Activated naive CD8-positive, alpha-beta T cell treated with anti-CD3 and anti-CD28 coated beads, Interleukin-2, amount 10 ng/mL, durations not matched to agents 7 days and 5 days (primary cell): ENCODE results near the gene INS. TPM values are rescaled to one million over a fixed set of nuclear protein-coding genes. Genes with fewer than 3 reads are reported as not detected.

ENCODE experiments used
- ATAC-seq: fragments of 150-1000 bp; cut with Tn5 transposase; one replicate; pipeline ENCODE4 v1.10.0; 2021; ENCODE audit warnings: low read depth, moderate library complexity
- POLR2A ChIA-PET: fragments of 350-600 bp; sonication (Branson Sonifier 250); formaldehyde crosslinking; loops from one replicate; lab custom pipeline; 2021; ENCODE audit warnings: antibody characterized with exemption; lab: Charles Lee
- DNase-seq: peaks from one replicate; pipeline ENCODE4 v3.0.0; 2021
- H3K27ac Mint-ChIP-seq: one replicate; pipeline ENCODE4 v1.8.0; 2022; ENCODE audit warnings: mild to moderate bottlenecking, mixed read lengths
- H3K27me3 Mint-ChIP-seq: one replicate; pipeline ENCODE4 v1.8.0; 2022; ENCODE audit warnings: mild to moderate bottlenecking, moderate library complexity, mixed read lengths
- H3K36me3 Mint-ChIP-seq: one replicate; pipeline ENCODE4 v1.8.0; 2021; ENCODE audit warnings: mild to moderate bottlenecking, mixed read lengths
- H3K4me1 Mint-ChIP-seq: one replicate; pipeline ENCODE4 v1.8.0; 2021; ENCODE audit warnings: mixed read lengths
- H3K4me3 Mint-ChIP-seq: one replicate; pipeline ENCODE4 v1.8.0; 2022; ENCODE audit warnings: mild to moderate bottlenecking, moderate library complexity, mixed read lengths
- H3K9me3 Mint-ChIP-seq: one replicate; pipeline ENCODE4 v1.8.0; 2021; ENCODE audit warnings: mixed read lengths
- total RNA-seq, 2 experiments: library from RNA; stranded (reverse); gene quantifications; one replicate each; pipeline ENCODE4 v1.2.3, GENCODE V29; 2021

Gene INS
- total RNA-seq, 2 experiments from 2014 or later, result not detected

GRCh38 chr11:2137202-2138067, 23.6 kb downstream of the INS start:
- Mint-ChIP-seq H3K4me1 (peaks cover 1% of the 10 kb centered on the region), H3K4me3 (no peak overlapping the region), H3K27ac (no peak overlapping the region), H3K36me3 (no peaks in the 10 kb centered on the region), H3K9me3 (no peaks in the 10 kb centered on the region), H3K27me3 (peaks cover 65% of the 10 kb centered on the region)
- POLR2A ChIA-PET, result no interaction called here
- ATAC-seq (no peak), DNase-seq (peak; percentile 37)

- no peaks in the 10 kb centered on the region for H3K36me3 Mint-ChIP-seq
- H3K27ac Mint-ChIP-seq, result no peak overlapping the region
- POLR2A ChIA-PET, result no interaction called here
- no peak overlapping the region for H3K4me3 Mint-ChIP-seq
- ATAC-seq, result no peak
- no peaks in the 10 kb centered on the region for H3K9me3 Mint-ChIP-seq
- no peak for DNase-seq
- H3K27me3 Mint-ChIP-seq, result peaks cover 63% of the 10 kb centered on the region
- H3K4me1 Mint-ChIP-seq, result peaks cover 1% of the 10 kb centered on the region
Observed at GRCh38 chr11:2136952-2137201, 24.1 kb downstream of the INS start.

- no peak for ATAC-seq
- no peak overlapping the region for H3K27ac Mint-ChIP-seq
- peaks cover 63% of the 10 kb centered on the region for H3K27me3 Mint-ChIP-seq
- H3K4me1 Mint-ChIP-seq, result peaks cover 1% of the 10 kb centered on the region
- H3K36me3 Mint-ChIP-seq, result no peaks in the 10 kb centered on the region
- POLR2A ChIA-PET, result no interaction called here
- H3K4me3 Mint-ChIP-seq, result no peak overlapping the region
- DNase-seq, result no peak
- H3K9me3 Mint-ChIP-seq, result no peaks in the 10 kb centered on the region
Observed at GRCh38 chr11:2136209-2136951, 24.6 kb downstream of the INS start.

DNA sequence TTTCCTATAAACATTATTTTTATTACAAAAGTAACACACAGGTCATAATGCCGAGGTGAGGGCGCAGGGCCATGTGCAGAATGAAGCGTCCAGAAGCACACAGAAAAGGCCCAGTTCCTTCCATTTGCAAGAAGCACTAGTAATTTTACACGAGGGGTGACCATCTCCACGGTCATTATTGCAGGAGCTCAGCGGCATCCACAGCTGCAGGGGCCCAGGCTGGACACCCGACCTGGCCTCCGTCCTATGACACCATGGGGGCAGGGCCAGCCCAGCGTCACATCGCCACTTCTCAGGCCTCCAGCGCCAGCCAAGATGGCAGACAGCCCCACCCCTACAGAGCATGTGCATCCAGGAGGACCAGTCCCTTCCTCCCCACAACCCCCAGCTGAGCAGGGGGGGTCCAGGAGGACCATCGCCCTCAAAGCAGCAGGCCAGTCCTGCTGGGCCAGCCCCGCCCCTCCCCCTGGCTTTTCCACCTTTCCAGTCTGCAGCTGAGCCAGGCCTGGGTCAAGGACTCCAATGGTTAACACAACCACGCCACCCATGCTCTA, 25.3 kb downstream of the INS start:
- Mint-ChIP-seq H3K27me3 (peaks cover 60% of the 10 kb centered on the region), H3K4me1 (peaks cover 1% of the 10 kb centered on the region)

DNA sequence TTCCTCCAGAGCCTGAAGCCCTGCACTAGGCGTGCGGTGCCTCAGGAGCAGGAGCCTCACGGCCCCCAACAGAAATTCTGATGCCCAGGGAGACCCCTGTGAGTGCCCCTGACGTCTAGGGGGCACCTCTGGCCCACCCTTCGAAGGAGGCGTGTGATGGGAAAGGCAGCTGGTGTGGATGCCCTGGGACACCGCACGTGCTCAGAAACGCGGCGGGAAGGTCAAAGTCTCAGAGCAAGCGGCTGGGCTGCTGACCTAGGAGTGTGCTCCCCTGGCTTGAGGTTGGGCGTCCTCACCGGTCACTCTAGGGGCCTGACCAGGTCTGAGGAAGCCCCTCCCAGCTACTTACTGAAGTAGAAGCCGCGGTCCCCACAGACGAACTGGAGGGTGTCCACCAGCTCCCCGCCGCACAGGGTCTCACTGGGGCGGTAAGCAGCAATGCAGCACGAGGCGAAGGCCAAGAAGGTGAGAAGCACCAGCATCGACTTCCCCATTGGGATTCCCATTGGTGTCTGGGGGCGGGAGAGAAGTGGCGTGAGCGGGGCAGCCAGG, 25.9 kb downstream of the INS start:
- DNase-seq, result peak; percentile 21
- Mint-ChIP-seq H3K27me3 (peaks cover 57% of the 10 kb centered on the region), H3K4me3 (no peak overlapping the region)

More for the DNA sequence above, 25.3 kb downstream of the INS start:
- Mint-ChIP-seq H3K4me3 (no peak overlapping the region), H3K9me3 (no peaks in the 10 kb centered on the region), H3K36me3 (no peaks in the 10 kb centered on the region), H3K27ac (no peak overlapping the region)
- ATAC-seq (no peak), DNase-seq (no peak)
- POLR2A ChIA-PET, result no interaction called here

GRCh38 chr11:2134022-2135010, 26.7 kb downstream of the INS start:
- H3K27me3 Mint-ChIP-seq, result peaks cover 55% of the 10 kb centered on the region

More for the DNA sequence above, 25.9 kb downstream of the INS start:
- Mint-ChIP-seq H3K9me3 (no peaks in the 10 kb centered on the region), H3K36me3 (no peaks in the 10 kb centered on the region), H3K4me1 (peaks cover 1% of the 10 kb centered on the region), H3K27ac (no peak overlapping the region)
- no peak for ATAC-seq
- POLR2A ChIA-PET, result no interaction called here

DNA sequence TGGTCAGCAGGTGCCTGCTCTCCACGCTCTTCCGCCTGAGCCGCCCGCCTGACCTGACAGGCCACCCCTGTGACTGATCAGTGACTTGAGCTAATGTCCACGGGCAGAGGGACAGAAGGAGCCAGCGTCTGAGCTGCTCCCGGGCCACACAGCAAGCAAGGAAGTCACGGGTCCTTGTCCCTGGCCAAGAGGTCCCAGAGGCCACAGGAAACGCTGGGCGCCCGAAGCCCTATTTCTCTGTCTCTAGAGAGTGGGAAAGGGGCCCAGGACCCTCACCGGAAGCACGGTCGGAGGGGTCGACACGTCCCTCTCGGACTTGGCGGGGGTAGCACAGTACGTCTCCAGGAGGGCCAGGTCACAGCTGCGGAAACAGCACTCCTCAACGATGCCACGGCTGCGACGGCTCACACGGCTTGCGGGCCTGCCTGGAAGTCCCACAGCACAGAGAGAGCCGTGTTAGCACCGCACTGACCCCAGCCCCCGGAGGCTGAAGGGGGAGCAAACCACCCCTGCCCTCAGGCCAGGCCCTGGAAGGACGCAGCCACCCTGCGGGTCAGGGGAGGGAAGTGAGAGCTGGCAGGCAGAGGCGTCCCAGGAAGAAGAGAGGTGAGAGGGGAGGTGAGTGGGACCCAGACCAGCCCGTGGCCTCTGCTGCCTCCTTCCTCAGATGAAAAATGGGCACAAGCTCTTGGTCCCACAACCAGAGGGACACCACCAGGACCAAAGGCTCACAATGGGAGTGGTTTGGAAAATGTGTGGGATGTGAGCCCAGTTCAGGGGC, 27.6 kb downstream of the INS start:
- peaks cover 54% of the 10 kb centered on the region for H3K27me3 Mint-ChIP-seq
- H3K4me3 Mint-ChIP-seq, result no peak overlapping the region
- POLR2A ChIA-PET, result no interaction called here
- DNase-seq (no peak), ATAC-seq (no peak)
- peaks cover 1% of the 10 kb centered on the region for H3K4me1 Mint-ChIP-seq
- no peak overlapping the region for H3K27ac Mint-ChIP-seq
- no peaks in the 10 kb centered on the region for H3K9me3 Mint-ChIP-seq
- H3K36me3 Mint-ChIP-seq, result no peaks in the 10 kb centered on the region

More at GRCh38 chr11:2134022-2135010, 26.7 kb downstream of the INS start:
- POLR2A ChIA-PET, result no interaction called here
- Mint-ChIP-seq H3K27ac (no peak overlapping the region), H3K4me3 (no peak overlapping the region), H3K4me1 (peaks cover 1% of the 10 kb centered on the region), H3K9me3 (no peaks in the 10 kb centered on the region), H3K36me3 (no peaks in the 10 kb centered on the region)
- DNase-seq (no peak), ATAC-seq (no peak)

DNA sequence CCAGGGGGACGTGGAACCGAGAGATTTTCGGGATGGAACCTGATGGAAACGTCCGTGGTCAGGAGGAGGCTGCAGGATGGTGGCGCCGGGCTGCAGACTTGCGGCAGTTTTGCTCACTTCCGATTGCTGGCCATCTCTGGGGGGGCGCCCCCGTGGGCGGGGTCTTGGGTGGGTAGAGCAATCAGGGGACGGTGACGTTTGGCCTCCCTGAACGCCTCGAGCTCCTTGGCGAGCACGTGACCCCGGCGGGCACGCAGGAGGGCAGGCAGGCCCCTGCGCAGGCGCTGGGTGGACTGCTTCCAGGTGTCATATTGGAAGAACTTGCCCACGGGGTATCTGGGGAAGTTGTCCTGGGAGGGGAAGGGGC, 28.2 kb downstream of the INS start:
- POLR2A ChIA-PET, result no interaction called here
- Mint-ChIP-seq H3K27me3 (peaks cover 50% of the 10 kb centered on the region), H3K9me3 (no peaks in the 10 kb centered on the region), H3K4me1 (no peaks in the 10 kb centered on the region), H3K27ac (no peak overlapping the region), H3K4me3 (no peak overlapping the region), H3K36me3 (no peaks in the 10 kb centered on the region)
- ATAC-seq, result no peak
- peak; percentile 21 for DNase-seq

DNA sequence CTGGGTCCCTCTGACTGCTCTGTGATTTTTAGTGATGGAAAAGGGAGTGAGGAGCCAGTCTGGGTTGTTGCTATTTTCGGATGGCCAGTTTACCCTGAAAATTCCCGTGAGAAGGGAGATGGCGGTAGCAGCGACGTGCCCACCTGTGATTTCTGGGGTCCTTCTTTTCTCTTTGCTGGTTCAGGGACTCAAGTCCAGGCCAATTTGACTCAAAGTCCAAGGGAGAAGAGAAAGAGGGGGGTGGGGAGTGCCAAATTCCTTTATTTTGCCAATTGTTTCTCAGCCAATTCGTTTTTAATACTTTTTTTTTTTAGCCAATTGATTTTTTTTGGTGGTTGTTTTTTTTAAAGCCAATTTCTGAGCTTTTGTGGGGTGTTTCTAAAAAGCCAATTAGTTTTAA, 28.8 kb downstream of the INS start:
- Mint-ChIP-seq H3K27ac (no peak overlapping the region), H3K4me3 (no peak overlapping the region), H3K9me3 (no peaks in the 10 kb centered on the region), H3K4me1 (no peaks in the 10 kb centered on the region), H3K27me3 (peaks cover 45% of the 10 kb centered on the region), H3K36me3 (no peaks in the 10 kb centered on the region)
- no peak for DNase-seq
- POLR2A ChIA-PET, result no interaction called here
- ATAC-seq, result no peak

DNA sequence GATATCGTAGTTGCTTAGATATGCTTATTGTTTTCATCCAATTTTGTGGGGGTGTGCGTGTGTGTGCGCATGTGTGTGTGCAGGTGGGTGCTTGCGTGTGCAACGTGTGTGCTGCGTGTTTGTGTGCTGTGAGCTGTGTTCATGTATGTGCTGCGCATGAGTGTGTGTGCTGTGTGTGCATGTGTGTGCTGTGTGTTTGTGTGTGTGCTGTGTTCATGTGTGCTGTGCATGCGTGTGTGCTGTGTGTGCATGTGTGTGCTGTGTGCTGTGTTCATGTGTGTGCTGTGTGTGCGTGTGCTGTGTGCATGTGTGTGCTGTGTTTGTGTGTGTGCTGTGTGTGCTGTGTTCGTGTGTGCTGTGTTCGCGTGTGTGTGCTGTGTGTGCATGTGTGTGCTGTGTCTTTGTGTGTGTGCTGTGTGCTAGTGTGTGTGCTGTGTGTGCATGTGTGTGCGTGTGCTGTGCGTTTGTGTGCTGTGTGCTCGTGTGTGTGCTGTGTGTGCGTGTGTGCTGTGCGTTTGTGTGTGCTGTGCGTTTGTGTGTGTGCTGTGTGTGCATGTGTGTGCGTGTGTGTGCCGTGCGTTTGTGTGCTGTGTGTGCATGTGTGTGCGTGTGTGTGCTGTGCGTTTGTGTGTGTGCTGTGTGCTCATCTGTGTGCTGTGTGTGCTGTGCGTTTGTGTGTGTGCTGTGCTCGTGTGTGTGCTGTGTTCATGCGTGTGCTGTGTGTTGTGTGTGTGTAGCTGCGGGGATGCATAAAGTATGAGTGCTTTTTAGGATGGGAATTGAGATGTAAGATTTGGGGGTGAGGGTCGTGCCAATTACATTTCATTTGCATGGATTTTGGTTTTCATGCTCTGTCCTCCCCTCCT, 29.4 kb downstream of the INS start:
- no peak for ATAC-seq
- no peak overlapping the region for H3K4me3 Mint-ChIP-seq
- H3K36me3 Mint-ChIP-seq, result no peaks in the 10 kb centered on the region
- no peaks in the 10 kb centered on the region for H3K4me1 Mint-ChIP-seq
- DNase-seq, result no peak
- peaks cover 40% of the 10 kb centered on the region for H3K27me3 Mint-ChIP-seq
- POLR2A ChIA-PET, result no interaction called here
- H3K9me3 Mint-ChIP-seq, result no peaks in the 10 kb centered on the region
- H3K27ac Mint-ChIP-seq, result no peak overlapping the region

DNA sequence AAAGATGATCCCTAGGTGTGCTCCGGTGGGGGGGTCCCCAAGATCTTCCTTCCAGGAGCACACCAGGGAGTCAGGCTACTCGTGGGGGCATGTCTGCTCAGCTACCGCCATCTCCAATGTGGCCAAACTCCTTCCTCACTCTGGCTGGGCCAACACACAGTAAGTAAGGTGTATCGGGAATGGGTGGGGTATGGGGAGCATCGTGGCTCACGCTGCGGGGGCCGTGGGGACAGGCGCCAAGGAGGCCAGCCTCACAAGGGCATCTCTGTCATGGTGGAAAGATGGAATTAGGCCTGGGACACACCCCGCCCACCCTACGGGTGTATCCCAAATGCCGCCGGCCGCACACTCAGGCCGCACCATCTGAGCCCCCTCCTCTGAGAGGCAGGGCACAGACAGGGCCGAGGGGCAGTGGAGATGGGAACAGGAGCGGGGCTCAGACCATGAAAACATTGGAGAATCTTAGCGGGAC, 30.1 kb downstream of the INS start:
- H3K27me3 Mint-ChIP-seq, result peaks cover 33% of the 10 kb centered on the region
- H3K36me3 Mint-ChIP-seq, result no peaks in the 10 kb centered on the region
- H3K4me1 Mint-ChIP-seq, result no peaks in the 10 kb centered on the region
- H3K27ac Mint-ChIP-seq, result no peak overlapping the region
- H3K4me3 Mint-ChIP-seq, result no peak overlapping the region
- POLR2A ChIA-PET, result no interaction called here
- ATAC-seq (no peak), DNase-seq (no peak)
- H3K9me3 Mint-ChIP-seq, result no peaks in the 10 kb centered on the region
